HG02884 (cell line): ENCODE results near the gene C2orf66.

Experiments
- ATAC-seq: cut with Tn5 transposase; IDR thresholded peaks from one replicate; pipeline ENCODE4 v1.9.1; 2021; ENCODE audit warnings: mild to moderate bottlenecking, moderate library complexity; ENCODE audit not compliant: unreplicated experiment

C2orf66 gene

DNA sequence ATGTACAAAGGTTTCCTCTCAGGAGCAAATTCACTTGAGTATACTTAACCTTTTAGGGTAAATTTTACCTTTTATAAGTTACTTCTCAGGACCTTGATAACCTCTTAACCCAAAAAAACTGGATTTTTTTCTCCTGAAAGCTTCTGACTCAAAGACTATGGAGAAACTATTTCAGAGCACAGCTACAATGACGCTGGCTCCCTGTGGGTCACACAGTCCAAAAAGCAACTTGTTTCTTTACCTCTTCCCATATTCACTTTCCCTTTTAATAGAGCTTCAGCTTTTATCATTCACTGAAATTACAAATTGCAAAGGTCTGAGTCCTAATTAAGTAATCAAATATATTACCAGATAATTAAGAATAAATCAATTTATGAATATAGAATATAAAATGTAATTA lies 42.1 kb downstream of the C2orf66 start:
- no peak for ATAC-seq

- no peak for ATAC-seq
Observed at GRCh38 chr2:196759378-196759706, 49.8 kb downstream of the C2orf66 start.

DNA sequence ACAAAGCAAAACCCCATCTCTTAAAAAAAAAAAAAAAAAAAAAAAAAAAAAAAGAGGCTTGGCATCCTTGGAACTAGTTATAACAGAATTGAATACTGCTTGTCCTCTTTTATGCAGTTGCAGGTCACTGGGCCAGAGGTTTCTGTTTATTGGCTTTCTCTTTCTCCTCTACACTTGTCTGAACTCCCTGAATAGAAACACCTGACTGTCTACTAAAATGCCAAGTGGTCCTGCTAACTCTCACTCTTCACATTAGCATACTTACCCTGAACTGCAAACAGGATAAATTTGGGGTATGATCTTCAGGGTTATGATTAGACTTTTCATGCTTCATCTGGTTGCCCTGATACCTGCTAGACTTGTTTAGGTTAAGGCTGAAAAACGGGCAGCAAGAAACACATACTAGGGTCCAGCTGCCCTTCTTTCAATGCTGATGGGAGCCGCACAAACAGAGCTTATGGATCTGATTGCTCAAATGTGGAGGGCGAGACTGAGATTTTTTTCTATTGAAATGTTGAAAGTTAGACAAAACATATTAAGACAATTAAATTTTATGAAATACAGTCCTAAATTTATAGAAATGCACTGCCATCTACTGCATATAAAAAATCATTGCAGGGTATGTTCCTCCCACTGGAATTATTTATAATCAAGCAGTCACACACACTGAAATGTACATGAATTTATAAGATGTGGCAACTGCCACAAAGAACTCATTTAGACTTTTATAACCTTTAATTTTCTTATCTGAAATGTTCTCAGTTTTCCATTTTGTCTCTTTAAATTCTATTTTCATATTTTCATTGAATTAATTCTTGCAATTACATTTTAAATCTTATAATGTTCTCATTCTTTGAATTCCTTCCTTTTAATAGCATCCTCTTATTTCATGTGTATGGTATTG lies 50.4 kb downstream of the C2orf66 start:
- ATAC-seq = no peak
